HG02970 (cell line): ENCODE measurements around the gene GK.
"Not testable (repeated sequence)": the region's sequence is repeated elsewhere in the genome, so short reads cannot be mapped to it uniquely, and the experiment has no call there.

Experiments used
- ATAC-seq: cut with Tn5 transposase; IDR thresholded peaks from one replicate; pipeline ENCODE4 v1.9.1; 2021; ENCODE audit warnings: mild to moderate bottlenecking, moderate library complexity, moderate number of reproducible peaks; ENCODE audit not compliant: unreplicated experiment, low FRiP score

GK gene

DNA sequence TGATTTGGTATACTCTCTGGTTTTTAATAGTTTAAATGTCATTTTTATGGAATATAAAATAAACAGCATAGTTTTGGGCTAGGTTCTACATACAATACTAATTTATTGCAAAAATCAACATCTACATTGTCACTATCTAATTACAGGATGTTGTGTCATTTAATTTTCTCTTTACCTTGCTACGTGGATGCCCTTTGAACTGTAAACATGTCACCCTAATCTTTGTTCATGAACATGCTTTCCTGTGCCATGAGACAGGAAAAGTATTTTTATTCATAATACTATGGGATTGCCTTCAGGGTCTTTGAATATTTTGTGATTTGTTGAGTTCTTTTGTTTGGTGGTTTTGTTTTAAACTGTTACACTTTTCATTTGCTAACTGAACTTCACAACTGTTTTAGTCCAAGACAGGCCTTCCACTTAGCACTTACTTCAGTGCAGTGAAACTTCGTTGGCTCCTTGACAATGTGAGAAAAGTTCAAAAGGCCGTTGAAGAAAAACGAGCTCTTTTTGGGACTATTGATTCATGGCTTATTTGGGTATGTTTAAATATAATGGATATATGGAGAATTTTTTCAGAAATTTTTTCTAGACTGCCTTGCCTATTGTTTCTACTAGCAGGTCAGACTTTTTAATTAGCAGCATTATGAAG lies 40.9 kb downstream of the GK start:
- no peak for ATAC-seq

GRCh38 chrX:30702736-30703135 lies 49.5 kb downstream of the GK start:
- no peak for ATAC-seq

DNA sequence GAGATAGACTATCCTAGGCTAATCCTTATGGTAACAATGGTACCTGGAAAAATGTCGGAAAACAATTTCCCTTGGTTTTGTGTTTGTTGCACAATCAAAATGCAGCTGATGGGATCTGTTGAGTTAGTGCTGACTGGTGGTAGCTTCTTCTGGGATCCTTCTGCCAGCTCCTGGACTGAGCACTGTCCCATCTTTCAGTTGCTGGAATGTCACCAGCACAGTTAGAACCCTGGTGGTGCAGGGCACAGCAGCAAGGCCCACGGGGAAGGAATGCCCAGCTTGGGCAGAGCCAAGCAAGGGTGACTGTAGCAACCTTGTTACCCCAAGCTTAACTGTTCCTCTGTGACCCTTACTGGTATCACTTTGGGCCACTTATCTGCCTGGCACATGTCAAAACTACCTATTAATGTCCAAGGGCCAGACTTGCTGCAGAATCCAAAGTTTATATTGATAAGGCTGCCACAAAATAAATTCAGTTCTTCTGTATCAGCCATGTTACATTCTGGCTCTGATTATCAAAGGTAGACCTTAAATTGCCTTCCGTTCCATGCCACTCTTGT lies 53.1 kb downstream of the GK start:
- ATAC-seq = no peak

DNA sequence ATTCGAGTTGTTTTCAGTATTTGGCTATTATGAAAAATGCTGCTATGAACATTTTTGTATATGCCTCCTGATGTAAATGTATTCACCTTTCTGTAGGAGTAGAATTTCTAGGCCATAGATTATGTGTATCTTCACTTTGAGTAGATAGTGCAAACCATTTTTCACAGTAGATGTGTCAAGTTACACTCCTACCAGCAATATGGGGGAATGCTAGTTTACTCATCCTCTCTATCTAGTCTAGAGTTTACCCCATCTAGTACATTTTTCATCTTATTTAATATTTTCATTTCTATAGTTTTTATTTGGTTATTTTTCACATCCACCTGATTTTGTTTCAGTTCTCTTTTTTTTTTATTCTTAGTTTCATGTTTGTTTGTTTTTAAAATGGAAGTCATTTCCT lies 59.0 kb downstream of the GK start:
- ATAC-seq = no peak

GRCh38 chrX:30713061-30713525 lies 59.9 kb downstream of the GK start:
- peak; percentile 94 for ATAC-seq

DNA sequence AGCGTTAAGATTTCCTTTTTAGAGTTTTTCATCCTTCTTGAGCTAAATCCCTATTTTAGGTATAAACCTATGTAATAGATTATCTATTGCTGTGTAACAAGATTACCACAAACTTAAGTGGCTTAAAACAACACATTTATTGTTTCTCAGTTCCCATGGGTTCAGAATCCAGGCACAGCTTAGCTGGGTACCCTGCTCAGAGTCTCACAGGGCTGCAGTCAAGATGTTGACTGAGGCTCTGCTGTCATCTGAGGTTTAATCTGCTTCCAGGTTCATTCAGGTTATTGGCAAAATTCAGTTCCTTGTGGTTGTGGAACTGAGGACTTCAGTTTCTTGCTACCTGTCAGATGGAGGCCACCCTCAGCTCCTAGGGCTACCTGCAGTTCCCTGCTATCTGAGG lies 60.9 kb downstream of the GK start:
- no peak for ATAC-seq

- ATAC-seq = no peak
Observed at GRCh38 chrX:30715976-30716375, 62.8 kb downstream of the GK start.

GRCh38 chrX:30733852-30734660 lies 80.8 kb downstream of the GK start:
- ATAC-seq = no peak

- ATAC-seq = no peak
Observed at GRCh38 chrX:30734782-30735181, 81.6 kb downstream of the GK start.

DNA sequence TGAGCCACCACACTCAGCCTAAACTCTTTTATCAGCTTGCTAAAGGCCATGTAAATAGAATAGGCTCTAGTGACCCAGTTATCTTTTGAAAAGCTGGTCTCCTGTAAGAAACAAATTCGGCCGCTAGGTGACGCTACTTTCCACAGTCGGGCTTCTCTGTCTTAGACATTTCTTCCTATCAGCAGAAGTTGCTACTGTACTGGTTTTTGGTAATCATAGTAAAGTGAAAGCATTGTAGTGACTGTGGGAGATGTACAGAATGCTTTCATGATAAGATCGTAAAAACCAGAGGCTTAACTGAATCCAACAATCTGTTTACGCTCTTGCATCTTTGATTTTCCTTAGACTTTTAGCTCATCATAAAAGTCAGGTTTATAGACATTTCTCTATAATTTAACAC lies 82.6 kb downstream of the GK start:
- ATAC-seq = peak; percentile 92

GRCh38 chrX:30741545-30741944 lies 88.3 kb downstream of the GK start:
- no peak for ATAC-seq

DNA sequence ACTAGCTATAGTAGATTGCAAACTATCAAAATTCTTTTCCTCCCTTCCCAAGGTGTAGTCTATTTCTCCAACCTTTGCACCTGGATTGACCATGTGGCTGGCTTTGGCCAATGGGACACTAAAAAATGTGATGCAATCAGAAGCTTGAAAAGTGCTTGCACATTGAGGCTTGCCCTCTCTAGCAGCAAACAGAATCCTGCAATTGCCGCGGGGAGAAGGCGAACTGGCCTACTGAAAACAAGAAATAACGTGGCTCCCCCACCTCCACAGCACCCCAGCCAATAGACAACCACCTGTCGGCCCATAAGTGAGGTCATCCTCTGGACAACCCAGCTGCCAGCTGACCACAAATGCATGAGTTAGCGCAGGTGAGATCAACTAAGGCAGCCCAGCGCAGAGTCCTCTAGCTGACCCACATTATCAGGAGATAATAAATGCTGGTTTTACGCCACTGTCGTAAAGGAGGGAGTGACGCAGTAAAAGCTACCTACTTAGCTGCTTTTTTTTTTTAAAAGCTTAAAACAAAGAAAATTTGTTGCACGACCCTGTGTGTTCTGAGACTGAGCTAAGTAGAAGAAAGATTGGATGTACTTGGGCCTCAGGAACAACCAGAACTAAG lies 95.2 kb downstream of the GK start:
- no peak for ATAC-seq

- no peak for ATAC-seq
Observed at GRCh38 chrX:30751497-30751896, 98.3 kb downstream of the GK start.

- ATAC-seq = no peak
Observed at GRCh38 chrX:30762755-30763154, 109.5 kb downstream of the GK start.

GRCh38 chrX:30773764-30774163 lies 120.5 kb downstream of the GK start:
- not testable (repeated sequence) for ATAC-seq

GRCh38 chrX:30777575-30777974 lies 124.4 kb downstream of the GK start:
- ATAC-seq = no peak

- no peak for ATAC-seq
Observed at GRCh38 chrX:30779453-30780030, 126.3 kb downstream of the GK start.
